VCaP (cell line): ENCODE results near the gene DNAJB9.

Experiments used
- H3K27ac ChIP-seq: fragments of 450-650 bp; 2 replicates; pipeline ENCODE4 v1.5.1; 2017
- CTCF ChIP-seq: fragments of 450-650 bp; conservative IDR thresholded peaks from 2 replicates; pipeline ENCODE4 v1.5.1; 2017; ENCODE audit warnings: mild to moderate bottlenecking, moderate library complexity

The DNAJB9 gene

GRCh38 chr7:108569381-108570145 is at the start of gene DNAJB9, which contains the start of gene THAP5:
Gene DNAJB9 (plus strand): TSS chr7:108569874. CDS start chr7:108571727, 1,853 bp downstream.
Gene THAP5 (minus strand): TSS chr7:108569706. CDS start chr7:108569569, 137 bp downstream.
- H3K27ac ChIP-seq: peak within 1 kb of the TSS; percentile 95
- no peak for TF ChIP-seq CTCF

- H3K27ac ChIP-seq: no peak overlapping the region
- no peak for TF ChIP-seq CTCF
These were observed 46.9 kb upstream of the DNAJB9 start for GRCh38 chr7:108522780-108523179.

GRCh38 chr7:108525327-108525984 is 44.2 kb upstream of the DNAJB9 start:
- peak overlapping the region; percentile 86 for H3K27ac ChIP-seq
- no peak for TF ChIP-seq CTCF

- no peak for TF ChIP-seq CTCF
- H3K27ac ChIP-seq: peak within 1 kb of the TSS; percentile 86
These were observed 43.5 kb upstream of the DNAJB9 start, which contains the start of gene PNPLA8 for GRCh38 chr7:108525985-108526767. Gene PNPLA8 (minus strand): TSS chr7:108526135. CDS start chr7:108515491, 10,644 bp downstream.

GRCh38 chr7:108526768-108527017 is 43.0 kb upstream of the DNAJB9 start:
- no peak for TF ChIP-seq CTCF
- H3K27ac ChIP-seq: peak overlapping the region; percentile 86

GRCh38 chr7:108528183-108528712 is 41.4 kb upstream of the DNAJB9 start:
- no peak for TF ChIP-seq CTCF
- no peak overlapping the region for H3K27ac ChIP-seq

GRCh38 chr7:108529341-108529740 is 40.3 kb upstream of the DNAJB9 start:
- no peak overlapping the region for H3K27ac ChIP-seq
- TF ChIP-seq CTCF: no peak
